HG02840 (cell line): ENCODE measurements around the gene ENAH.

Experiments
- ATAC-seq: cut with Tn5 transposase; IDR thresholded peaks from one replicate; pipeline ENCODE4 v1.9.1; 2021; ENCODE audit warnings: mild to moderate bottlenecking, moderate library complexity, moderate number of reproducible peaks; ENCODE audit not compliant: unreplicated experiment, low FRiP score

ENAH gene

GRCh38 chr1:225508538-225509375 lies 144.2 kb downstream of the ENAH start:
- ATAC-seq: no peak

DNA sequence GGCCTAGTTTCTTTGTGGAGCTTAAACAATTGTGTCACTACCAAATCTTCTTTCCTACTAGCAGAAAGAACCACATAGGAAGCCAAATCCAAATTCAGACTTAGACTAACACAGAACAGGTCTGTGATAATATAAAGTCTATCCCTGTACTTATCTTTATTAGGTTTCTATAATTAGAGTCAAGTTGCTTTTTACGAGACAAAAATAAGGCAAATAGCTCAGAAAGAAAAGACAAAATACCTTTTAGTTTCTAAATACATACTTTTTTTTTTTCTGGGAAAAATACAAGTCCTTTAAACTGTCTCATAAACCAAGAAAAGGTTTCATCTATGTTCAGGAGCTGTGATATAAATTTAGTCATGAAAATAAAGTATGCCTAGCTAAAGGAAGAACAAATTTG lies 146.2 kb downstream of the ENAH start:
- no peak for ATAC-seq

- no peak for ATAC-seq
Observed at GRCh38 chr1:225504776-225505175, 148.1 kb downstream of the ENAH start.

GRCh38 chr1:225500624-225501192 lies 152.2 kb downstream of the ENAH start:
- no peak for ATAC-seq

- no peak for ATAC-seq
Observed at GRCh38 chr1:225498549-225499136, 154.3 kb downstream of the ENAH start.

GRCh38 chr1:225494789-225495359 lies 158.0 kb downstream of the ENAH start:
- ATAC-seq: no peak

- ATAC-seq: no peak
Observed at GRCh38 chr1:225493591-225494246, 159.2 kb downstream of the ENAH start.

GRCh38 chr1:225488676-225489075 lies 164.2 kb downstream of the ENAH start:
- ATAC-seq: no peak

DNA sequence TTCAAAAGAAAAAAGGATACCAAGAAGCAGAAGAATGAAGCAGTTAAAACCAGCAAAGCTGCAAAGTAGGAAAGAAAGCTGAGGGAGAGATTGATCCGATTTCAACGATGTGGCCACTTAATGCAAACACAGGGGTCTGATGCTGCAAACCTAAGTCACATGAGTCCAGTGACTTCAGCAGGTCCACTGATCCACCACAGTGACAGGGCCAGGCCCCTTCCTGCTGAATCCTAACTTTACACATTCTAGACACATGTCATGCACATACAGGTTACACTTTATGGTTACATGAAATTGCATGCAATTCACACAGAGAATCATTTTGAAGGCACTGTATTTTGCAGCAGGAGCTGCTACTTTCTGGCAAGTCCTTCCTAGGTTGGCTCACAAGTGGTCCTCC lies 166.1 kb downstream of the ENAH start:
- ATAC-seq: no peak

GRCh38 chr1:225485991-225486530 lies 166.9 kb downstream of the ENAH start:
- no peak for ATAC-seq

DNA sequence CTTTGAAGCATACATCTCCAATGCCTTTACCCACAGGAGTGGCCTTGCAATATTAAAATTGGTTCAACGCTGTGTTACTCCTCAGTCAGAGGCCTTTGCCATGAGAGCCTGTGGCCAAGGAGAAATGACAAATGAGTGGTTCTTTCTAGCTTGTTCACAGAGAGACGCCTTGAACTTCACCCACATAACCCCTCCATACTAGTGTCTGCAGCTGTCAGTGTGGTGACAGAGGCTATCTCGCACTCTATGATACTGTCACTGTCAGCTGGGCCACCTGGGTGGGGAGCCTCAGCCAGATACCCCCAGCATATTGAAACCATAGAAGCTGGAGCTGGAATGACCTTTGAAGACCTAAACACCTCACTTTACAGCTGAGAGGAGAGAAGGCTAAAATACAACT lies 167.7 kb downstream of the ENAH start:
- no peak for ATAC-seq

- no peak for ATAC-seq
Observed at GRCh38 chr1:225484657-225485214, 168.2 kb downstream of the ENAH start.

DNA sequence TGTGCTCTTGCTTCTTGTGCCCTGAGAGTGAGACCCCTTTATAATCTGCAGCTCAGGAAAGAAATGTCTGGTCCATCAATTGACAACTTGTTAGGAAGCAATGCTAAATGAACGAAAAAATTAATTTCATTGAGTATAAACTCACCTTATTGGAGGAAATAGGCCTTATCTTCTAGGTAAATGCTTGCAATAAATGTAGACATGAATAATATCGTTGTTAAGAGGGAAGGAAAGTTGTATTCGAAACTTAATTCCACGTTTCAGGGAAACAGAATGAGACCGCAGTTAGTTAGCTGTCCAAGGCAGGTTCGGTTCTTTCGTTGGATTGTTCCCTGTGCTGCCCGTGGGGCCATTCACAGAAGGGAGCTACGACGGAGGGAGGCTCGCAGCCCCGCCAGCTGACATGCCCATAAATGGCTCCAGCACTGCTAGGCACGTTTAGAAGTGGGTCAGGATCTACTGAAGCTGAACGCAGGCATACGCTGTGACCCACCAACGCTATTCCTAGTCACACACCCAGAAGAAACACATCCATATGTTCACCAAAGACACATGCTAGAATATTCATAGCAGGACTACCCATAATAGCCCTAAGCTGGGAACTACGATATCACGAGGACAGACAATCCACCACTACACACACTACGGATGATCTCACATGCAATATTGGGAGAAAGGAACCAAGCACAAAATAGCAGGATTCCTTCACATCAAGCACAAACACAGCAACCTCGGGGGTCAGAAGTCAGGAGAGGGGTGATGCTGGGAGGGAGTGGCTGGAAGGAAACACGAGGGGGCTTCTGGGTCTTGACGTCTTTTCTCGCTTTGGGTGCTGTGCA lies 168.9 kb downstream of the ENAH start:
- no peak for ATAC-seq

DNA sequence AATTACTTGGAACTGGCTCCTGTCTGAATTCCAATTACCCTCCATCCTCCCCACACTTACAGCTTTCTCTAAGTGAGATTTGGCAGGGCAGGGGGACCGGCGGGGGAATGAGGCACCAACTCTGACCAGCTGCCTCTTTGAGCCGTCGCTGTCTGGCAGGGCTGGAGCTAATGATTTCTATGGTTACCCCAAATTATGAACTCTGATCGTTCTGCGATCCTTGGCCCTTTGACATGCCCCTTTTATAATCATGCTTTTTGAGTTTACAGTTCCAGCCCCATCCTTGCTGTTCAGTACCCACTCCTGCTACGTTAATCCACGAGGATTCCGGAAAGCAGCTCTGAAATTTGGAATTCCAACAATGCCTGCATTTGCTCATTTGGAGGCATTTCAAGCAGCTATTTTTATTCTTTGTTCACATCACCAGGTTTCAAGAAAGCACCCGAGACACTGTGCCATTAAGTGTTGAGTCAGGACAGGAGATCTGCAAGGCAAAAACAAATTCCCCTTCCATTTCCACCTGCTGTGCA lies 170.4 kb downstream of the ENAH start:
- ATAC-seq: no peak

DNA sequence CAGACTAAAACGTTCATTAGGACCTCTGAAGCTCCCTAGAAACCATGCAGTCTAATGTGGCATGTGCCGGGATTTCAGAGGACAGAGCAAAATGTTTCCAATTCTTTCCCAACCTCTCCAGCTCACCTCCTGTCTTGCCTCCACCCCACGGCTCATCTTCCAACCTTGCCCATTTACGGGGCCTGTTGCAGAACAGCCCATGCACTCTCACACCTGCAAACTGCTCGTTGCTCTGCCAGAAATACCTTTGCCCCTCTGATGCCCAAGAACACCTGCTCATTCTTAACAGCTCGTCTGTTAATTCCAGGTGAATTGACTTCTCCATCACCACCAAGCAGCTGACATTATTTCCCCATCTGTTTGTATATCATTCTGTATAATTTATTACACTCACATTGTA lies 171.2 kb downstream of the ENAH start:
- ATAC-seq: no peak

DNA sequence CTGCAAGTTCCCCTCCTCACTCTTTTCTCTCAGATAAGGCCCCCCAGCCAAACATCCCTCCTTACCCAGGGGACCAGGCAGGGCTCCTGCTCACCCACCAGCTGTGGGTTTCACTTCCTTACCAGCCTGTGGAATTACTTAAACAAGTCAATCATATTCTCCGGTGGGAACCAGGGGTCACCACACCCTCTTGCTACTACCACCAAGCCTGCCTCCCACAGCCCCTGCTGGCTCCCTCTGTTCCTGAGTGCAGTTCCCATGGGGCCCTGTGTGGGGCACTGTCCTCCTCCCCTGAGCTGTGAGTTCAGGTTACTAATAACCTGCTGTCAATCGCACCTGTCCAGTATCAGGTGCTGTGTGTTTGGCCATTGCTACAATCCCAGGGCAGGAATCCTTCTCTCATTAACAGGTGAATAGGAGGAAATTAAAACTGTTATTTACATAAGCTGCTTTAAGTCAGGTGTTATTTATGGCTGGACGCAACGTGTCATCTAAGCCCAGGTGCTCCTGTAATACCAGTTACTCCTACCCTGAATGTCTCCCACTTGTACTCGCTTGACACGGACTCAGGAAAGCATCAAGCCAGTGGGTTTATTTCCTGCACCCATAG lies 172.0 kb downstream of the ENAH start:
- no peak for ATAC-seq

GRCh38 chr1:225479996-225480720 lies 172.8 kb downstream of the ENAH start:
- no peak for ATAC-seq

DNA sequence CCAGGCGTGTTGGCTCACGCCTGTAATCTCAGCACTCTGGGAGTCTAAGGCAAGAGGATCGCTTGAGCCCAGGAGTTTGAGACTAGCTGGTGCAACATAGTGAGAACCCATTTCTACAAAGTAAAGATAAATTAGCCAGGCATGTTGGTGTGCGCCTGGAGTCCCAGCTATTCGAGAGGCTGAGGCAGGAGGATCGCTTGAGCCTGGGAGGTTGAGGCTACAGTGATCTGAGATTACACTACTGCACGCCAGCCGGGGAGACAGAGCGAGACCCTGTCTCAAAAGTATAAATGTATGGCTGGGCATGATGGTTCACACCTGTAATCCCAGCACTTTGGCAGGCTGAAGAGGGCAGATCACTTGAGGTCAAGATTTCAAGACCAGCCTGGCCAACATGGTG lies 173.6 kb downstream of the ENAH start:
- ATAC-seq: no peak
